ENCODE measurements around the gene RIMBP2.

The RIMBP2 gene

DNA sequence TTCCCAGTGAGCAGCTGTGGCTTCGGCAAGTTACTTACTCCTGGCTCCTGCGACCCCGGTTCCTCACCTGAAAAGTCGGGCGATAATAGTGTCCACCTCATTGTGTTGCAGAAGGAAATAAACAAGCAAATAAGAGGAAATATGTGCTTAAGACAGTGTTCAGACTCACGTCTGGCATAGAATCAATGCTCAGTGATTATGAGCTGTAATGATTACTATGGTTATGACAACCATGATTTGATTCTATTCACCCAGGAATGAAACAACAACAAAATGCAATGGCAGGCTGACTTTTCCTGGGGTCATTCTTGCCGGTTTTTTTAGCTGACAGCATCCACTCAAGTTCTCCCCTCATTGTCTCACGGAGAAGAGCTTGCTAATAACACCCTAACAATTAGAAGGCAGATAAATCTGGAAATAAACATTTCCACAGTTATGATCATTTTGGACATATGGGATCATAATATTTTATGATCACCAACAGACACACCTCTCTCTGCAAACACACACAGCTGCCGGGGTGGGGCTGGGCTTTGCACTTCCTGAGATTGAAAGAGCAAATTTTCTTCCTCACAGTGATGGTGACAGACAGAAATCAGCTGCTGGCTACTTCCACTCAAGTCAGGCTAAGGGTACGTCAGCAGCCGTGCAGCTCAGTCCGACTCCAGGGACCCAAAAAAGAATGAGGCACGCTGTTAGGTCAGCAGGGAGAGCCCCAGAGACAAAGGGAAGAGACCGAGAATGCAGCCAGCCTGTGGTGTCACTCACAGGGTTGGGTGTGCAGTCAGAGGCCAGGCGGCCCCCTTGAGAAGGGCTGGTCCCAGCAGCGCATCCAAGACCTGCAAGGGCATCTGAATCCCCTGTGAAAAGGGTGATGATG is 158.0 kb downstream of the RIMBP2 start:
- no peak overlapping the region for H3K4me3 ChIP-seq (ENCODE audit: control insufficient read depth, low read depth, low read length)
- DNase-seq (ENCODE audit: low read depth), result no peak
- TF ChIP-seq, protein P1, sequence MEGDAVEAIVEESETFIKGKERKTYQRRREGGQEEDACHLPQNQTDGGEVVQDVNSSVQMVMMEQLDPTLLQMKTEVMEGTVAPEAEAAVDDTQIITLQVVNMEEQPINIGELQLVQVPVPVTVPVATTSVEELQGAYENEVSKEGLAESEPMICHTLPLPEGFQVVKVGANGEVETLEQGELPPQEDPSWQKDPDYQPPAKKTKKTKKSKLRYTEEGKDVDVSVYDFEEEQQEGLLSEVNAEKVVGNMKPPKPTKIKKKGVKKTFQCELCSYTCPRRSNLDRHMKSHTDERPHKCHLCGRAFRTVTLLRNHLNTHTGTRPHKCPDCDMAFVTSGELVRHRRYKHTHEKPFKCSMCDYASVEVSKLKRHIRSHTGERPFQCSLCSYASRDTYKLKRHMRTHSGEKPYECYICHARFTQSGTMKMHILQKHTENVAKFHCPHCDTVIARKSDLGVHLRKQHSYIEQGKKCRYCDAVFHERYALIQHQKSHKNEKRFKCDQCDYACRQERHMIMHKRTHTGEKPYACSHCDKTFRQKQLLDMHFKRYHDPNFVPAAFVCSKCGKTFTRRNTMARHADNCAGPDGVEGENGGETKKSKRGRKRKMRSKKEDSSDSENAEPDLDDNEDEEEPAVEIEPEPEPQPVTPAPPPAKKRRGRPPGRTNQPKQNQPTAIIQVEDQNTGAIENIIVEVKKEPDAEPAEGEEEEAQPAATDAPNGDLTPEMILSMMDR (conservative IDR thresholded peaks at IDR 0.05; ENCODE audit: control insufficient read depth, insufficient read depth, low read depth, low read length), result no peak

DNA sequence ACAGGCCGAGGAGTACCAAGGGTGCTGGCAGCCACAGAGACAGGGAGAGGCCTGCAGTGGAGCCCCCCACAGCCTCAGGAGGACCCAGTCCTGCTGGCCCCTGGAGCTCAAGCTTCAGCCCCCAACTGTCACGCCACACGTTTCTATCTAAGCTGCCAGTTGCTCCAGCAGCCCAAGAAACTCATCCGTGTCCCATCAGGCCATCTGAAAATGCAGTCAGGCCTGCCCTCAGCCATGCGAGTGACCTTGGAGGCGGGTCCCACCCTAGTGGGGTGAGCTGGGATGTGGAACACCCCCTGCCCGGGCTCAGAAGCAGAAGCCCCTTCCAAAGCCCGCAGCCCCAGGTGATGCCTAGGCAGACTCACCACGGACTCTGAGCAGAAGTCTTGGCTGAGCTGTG is 158.9 kb downstream of the RIMBP2 start:
- H3K4me3 ChIP-seq (ENCODE audit: control insufficient read depth, low read depth, low read length), result no peak overlapping the region
- DNase-seq (ENCODE audit: low read depth), result no peak
- TF ChIP-seq, protein P1 (conservative IDR thresholded peaks at IDR 0.05; ENCODE audit: control insufficient read depth, insufficient read depth, low read depth, low read length), result no peak

DNA sequence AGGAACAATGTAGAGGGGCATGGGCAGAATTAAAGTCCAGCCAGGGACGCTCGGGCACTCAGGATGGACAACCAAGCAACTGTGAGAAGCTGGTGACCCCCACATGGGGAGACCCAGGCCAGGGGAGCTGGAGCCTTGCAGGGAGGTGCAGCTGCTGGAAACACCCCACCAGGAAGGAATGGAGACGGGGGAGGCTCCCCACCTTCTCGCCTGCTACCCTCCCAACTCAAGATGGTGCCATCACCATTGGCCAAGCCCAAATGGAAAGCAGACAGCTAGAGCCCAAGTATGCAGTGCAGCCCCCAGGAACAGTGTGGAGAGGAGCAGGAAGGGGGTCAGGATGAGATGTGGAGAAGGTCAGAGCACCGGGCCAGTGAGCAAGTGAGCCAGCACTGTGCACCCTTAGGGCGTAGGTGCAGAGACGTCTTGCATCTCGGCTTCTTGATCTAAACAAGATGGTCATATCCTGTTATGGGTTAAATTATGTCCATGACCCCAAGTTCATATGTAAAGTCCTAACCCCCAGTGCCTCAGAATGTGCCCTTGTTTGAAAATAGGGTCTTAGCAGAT is 159.5 kb downstream of the RIMBP2 start:
- DNase-seq (ENCODE audit: low read depth), result no peak
- TF ChIP-seq, protein P1 (conservative IDR thresholded peaks at IDR 0.05; ENCODE audit: control insufficient read depth, insufficient read depth, low read depth, low read length), result no peak
- no peak overlapping the region for H3K4me3 ChIP-seq (ENCODE audit: control insufficient read depth, low read depth, low read length)

DNA sequence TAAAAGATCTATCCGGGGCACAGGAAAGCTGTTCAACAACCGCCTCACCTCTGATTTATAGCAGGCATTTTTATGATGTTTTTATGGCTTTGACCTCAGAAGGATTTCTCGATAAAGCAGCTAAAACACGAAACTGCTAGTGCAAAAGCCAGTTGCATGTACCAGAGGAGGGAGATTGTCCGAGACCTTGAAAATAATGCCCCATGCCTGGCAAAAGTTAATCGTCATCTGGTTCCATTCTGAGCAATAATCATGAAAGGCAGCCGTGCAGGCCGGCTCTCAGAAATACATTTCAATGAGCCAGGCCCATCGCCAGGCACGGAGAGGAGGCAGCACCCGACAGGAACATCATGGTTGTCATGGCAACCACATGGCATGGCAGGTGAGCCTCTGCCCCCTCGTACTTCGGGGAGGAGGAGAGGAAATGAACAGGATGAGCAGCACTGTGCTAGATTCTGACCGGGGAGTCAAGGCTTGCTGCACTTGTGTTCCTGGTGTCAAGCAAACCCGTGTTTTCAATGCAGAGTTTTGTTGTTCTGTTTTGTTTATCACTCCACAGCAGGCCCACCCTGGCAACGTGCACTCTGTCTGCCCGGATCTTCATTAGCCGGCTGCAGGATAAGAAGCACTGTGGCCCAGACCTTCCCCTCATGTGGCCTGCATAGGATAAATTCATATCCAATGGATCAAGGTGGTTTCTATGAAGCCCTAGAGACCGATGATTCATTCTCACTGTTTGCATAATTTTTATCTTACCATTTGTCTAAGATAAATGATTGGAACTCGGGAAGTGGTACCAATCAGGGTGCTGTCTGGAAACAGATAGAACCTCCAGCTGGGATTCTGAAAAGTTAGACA is 160.2 kb downstream of the RIMBP2 start:
- no peak for DNase-seq (ENCODE audit: low read depth)

DNA sequence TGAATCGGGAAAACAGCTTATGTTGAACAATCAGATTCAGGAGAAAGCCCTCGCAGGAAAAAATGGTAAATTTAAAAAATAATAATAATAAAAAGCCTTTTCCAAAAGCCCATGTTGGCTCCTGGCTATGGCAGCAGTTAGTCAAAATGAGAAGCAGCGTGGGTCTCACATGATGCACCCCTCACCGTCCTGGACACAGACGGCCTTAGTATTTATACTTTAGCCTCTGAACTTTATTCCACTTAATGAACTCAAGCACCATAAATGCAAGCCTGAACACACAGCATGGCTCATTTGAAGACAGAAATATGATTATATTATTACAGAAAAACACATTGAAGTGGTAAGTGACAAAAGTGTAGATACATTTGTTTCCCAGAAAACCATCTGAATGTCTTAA is 160.9 kb downstream of the RIMBP2 start:
- TF ChIP-seq, protein P1 (conservative IDR thresholded peaks at IDR 0.05; ENCODE audit: control insufficient read depth, insufficient read depth, low read depth, low read length), result no peak
- H3K4me3 ChIP-seq (ENCODE audit: control insufficient read depth, low read depth, low read length), result no peak overlapping the region
- DNase-seq (ENCODE audit: low read depth), result no peak

More for the DNA sequence above, 160.2 kb downstream of the RIMBP2 start:
- H3K4me3 ChIP-seq (ENCODE audit: control insufficient read depth, low read depth, low read length), result no peak overlapping the region
- TF ChIP-seq, protein P1 (conservative IDR thresholded peaks at IDR 0.05; ENCODE audit: control insufficient read depth, insufficient read depth, low read depth, low read length), result no peak

DNA sequence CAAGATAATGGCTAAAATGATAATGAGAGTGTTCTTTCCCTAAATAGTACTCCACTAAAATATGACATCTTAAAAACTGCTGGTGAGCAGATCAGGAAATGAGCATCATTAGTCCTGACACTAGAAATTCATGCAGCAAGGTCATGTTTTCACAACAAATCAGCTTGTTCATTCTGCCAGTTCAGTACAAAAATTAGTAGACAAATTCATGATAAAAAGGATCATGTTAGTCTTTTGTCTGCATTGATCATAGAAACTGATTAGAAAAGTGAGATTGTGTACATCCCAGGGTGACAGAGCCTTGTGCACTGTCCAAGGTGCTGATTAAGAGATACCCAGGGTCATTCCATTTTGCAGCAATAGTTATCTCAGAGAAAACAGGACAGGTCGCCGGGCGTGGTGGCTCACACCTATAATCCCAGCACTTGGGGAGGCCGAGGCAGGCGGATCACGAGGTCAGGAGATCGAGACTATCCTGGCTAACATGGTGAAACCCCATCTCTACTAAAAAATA is 163.6 kb downstream of the RIMBP2 start:
- DNase-seq (ENCODE audit: low read depth), result no peak
- H3K4me3 ChIP-seq (ENCODE audit: control insufficient read depth, low read depth, low read length), result no peak overlapping the region
- TF ChIP-seq, protein P1 (conservative IDR thresholded peaks at IDR 0.05; ENCODE audit: control insufficient read depth, insufficient read depth, low read depth, low read length), result no peak

Data from fibroblast of mammary gland (primary cell).